ENCODE data around the gene SPTB. TPM values are rescaled to one million over a fixed set of nuclear protein-coding genes. Genes with fewer than 3 reads are reported as not detected.

Gene SPTB
- total RNA-seq, 1 donor from 2014 or later: 0.04 TPM

DNA sequence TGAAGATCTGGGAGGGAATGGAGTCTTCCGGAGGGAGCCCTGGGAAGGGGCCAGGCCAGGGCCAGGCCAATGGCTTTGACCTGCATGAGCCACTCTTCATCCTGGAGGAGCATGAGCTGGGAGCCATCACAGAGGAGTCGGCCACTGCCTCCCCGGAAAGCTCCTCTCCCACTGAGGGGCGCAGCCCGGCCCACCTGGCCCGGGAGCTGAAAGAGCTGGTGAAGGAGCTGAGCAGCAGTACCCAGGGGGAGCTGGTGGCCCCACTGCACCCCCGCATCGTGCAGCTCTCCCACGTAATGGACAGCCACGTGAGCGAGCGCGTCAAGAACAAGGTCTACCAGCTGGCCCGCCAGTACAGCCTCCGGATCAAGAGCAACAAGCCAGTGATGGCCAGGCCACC is 137.7 kb downstream of the SPTB start:
- ATAC-seq (ENCODE audit: low read depth) (no peak), DNase-seq (no peak)
- Mint-ChIP-seq H3K27me3 (no peaks in the 10 kb centered on the region), H3K27ac (no peak overlapping the region), H3K4me3 (no peak overlapping the region), H3K36me3 (ENCODE audit: low read depth) (no peaks in the 10 kb centered on the region), H3K4me1 (no peaks in the 10 kb centered on the region), H3K9me3 (no peaks in the 10 kb centered on the region)
- intact Hi-C loops (cut with micrococcal nuclease): no loop called here
- TF ChIP-seq, protein P1, sequence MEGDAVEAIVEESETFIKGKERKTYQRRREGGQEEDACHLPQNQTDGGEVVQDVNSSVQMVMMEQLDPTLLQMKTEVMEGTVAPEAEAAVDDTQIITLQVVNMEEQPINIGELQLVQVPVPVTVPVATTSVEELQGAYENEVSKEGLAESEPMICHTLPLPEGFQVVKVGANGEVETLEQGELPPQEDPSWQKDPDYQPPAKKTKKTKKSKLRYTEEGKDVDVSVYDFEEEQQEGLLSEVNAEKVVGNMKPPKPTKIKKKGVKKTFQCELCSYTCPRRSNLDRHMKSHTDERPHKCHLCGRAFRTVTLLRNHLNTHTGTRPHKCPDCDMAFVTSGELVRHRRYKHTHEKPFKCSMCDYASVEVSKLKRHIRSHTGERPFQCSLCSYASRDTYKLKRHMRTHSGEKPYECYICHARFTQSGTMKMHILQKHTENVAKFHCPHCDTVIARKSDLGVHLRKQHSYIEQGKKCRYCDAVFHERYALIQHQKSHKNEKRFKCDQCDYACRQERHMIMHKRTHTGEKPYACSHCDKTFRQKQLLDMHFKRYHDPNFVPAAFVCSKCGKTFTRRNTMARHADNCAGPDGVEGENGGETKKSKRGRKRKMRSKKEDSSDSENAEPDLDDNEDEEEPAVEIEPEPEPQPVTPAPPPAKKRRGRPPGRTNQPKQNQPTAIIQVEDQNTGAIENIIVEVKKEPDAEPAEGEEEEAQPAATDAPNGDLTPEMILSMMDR (IDR thresholded peaks at IDR 0.05): no peak
- ChIA-PET POLR2A (no interaction called here), CTCF (no interaction called here)

DNA sequence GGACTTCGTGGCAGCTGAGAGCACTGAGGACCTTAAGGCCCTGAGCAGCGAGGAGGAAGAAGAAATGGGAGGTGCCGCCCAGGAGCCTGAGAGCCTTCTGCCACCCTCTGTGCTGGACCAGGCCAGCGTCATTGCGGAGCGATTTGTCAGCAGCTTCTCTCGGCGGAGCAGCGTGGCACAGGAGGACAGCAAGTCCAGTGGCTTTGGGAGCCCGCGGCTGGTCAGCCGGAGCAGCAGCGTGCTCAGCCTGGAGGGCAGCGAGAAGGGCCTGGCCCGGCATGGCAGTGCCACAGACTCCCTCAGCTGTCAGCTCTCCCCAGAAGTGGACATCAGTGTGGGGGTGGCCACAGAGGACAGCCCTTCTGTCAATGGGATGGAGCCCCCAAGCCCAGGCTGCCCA is 138.5 kb downstream of the SPTB start:
- TF ChIP-seq, protein P1 (IDR thresholded peaks at IDR 0.05): no peak
- ChIA-PET CTCF (no interaction called here), POLR2A (no interaction called here)
- H3K27me3 Mint-ChIP-seq: no peaks in the 10 kb centered on the region
- no peak overlapping the region for H3K4me3 Mint-ChIP-seq
- H3K27ac Mint-ChIP-seq: no peak overlapping the region
- no peaks in the 10 kb centered on the region for H3K36me3 Mint-ChIP-seq (ENCODE audit: low read depth)
- intact Hi-C loops (cut with micrococcal nuclease): no loop called here
- H3K4me1 Mint-ChIP-seq: no peaks in the 10 kb centered on the region
- DNase-seq (no peak), ATAC-seq (ENCODE audit: low read depth) (no peak)
- no peaks in the 10 kb centered on the region for H3K9me3 Mint-ChIP-seq

DNA sequence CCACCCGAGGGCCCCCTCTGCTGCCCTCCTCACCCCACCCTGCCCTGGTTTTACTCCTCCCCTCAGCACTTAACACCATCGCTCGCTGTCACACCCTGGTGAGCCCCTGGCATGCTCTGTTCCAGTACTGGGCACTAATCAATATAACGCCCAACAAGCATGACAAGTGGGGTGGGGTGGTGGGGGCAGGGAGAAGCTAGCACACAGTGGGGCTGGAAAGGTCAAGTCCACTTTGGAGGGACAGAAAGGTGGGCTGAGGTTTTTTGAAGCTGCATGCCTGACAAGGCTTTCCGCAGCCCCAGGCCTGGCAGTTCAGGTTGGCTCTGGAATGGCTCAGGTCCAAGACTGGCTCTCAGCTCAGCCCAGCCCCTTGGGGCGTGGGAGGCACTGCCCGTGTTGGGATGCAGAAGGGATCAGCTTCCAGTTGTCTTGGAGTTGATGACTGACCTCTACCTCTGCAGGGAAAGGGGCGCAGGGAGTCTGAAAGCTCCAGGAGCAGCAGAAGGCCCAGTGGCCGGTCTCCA is 141.4 kb downstream of the SPTB start:
- Mint-ChIP-seq H3K4me1 (no peaks in the 10 kb centered on the region), H3K9me3 (no peaks in the 10 kb centered on the region), H3K27ac (no peak overlapping the region), H3K27me3 (peaks cover 1% of the 10 kb centered on the region), H3K36me3 (ENCODE audit: low read depth) (no peaks in the 10 kb centered on the region), H3K4me3 (no peak overlapping the region)
- ChIA-PET CTCF (no interaction called here), POLR2A (no interaction called here)
- intact Hi-C loops (cut with micrococcal nuclease): no loop called here
- ATAC-seq (ENCODE audit: low read depth) (no peak), DNase-seq (no peak)
- TF ChIP-seq, protein P1 (IDR thresholded peaks at IDR 0.05): no peak

DNA sequence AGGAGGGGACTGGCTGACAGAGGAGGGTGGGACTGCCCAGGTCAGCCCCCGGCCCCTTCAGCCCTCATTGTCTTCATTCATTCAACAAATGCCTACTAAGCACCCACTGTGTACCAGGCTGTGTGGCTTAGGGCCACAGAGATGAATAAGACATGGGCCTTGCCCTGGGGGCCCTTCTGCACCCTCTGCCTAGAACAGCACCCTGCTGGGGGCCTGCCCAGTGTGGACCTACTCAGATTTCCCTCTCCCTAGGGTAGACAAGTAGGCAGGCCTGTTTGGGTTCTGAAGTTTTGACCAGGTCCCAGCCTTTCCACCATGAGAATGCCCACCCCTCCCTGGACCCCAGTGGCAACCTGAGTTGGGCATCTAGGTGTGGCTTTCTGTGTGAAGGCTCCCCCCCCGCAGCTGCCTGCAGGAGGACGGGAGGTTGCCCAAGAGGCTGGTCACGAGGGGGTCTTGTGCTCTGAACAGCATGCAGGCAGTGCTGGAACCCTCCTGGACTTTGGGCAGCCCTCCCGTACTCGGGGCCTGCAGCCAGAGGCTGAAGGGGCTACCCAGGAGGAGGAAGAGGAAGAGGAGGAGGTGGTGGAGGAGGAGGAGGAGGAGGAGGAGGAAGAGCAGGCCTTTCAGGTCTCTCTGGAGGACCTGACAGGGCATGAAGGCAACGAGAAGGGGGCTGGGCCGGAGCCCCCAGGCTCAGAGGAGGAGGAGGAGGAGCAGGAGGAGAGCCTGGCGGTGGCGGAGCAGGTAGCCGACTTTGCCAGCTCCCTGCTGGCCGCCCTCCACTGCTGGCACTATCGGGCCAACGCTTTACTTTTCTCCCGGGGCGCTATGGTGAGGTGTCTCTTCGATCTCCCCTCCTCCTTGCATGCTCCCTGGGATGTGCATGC is 142.1 kb downstream of the SPTB start:
- TF ChIP-seq, protein P1 (IDR thresholded peaks at IDR 0.05): no peak
- Mint-ChIP-seq H3K9me3 (no peaks in the 10 kb centered on the region), H3K27me3 (peaks cover 1% of the 10 kb centered on the region), H3K4me1 (no peaks in the 10 kb centered on the region), H3K4me3 (no peak overlapping the region), H3K27ac (no peak overlapping the region), H3K36me3 (ENCODE audit: low read depth) (no peaks in the 10 kb centered on the region)
- CTCF ChIA-PET: no interaction called here
- intact Hi-C loops (cut with micrococcal nuclease): no loop called here
- POLR2A ChIA-PET: no interaction called here
- no peak for ATAC-seq (ENCODE audit: low read depth)
- no peak for DNase-seq

DNA sequence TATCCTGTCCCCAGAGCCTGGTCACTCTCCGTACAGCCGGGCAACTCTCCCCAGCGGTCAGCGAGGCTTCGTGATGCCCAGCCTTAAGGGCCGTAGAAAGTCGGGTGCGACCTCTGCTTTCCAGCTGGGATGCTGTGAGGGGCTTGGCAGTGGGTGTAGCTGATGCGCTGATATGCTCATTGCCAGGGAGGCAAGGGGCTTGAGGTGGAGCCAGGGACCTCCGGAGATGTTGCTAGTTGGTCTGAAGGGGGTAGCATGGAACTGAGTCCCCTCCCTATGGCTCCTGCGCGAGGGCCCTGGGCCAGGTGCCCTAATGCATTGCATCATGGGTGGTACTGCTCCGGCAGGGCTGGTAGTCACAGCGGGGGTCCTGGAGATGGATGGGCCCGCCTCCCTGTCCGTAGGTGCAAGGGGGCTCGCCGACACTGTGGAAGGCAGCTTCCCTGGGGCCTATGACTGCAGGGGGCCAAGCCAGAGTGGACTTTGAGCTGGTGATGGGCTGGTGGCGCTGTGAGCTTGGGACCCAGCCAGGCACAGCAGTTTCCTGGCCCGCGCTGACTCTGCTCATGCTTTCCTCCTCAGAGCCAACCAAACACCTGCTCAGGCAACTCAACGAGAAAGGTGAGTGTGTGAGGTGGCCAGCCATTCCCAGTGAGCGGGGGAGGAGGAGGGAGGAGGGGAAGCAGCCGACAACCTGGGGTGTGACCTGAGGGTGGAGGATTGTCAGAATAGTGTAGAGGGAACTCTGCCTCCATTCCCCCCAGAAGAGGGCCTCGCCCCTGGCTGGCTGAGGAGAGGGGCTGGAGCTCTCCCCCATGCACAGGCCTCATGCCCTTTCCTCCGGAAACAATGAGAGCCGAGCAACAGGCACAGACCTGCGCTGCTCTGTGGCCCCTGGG is 143.2 kb downstream of the SPTB start:
- ChIA-PET CTCF (no interaction called here), POLR2A (no interaction called here)
- Mint-ChIP-seq H3K9me3 (no peaks in the 10 kb centered on the region), H3K4me3 (no peak overlapping the region), H3K27ac (no peak overlapping the region), H3K27me3 (peaks cover 1% of the 10 kb centered on the region), H3K4me1 (no peaks in the 10 kb centered on the region), H3K36me3 (ENCODE audit: low read depth) (no peaks in the 10 kb centered on the region)
- ATAC-seq (ENCODE audit: low read depth) (no peak), DNase-seq (no peak)
- TF ChIP-seq, protein P1 (IDR thresholded peaks at IDR 0.05): no peak
- intact Hi-C loops (cut with micrococcal nuclease): no loop called here

Measured in activated B cell treated with CpG ODN at 0.5 μM for 24 hours (primary cell).